Measurements from ENCODE around the gene SNX14. TPM values are rescaled to one million over a fixed set of nuclear protein-coding genes. Genes with fewer than 3 reads are reported as not detected.

The SNX14 gene
- total RNA-seq, 1 experiment from 2014 or later: 96.7 TPM

DNA sequence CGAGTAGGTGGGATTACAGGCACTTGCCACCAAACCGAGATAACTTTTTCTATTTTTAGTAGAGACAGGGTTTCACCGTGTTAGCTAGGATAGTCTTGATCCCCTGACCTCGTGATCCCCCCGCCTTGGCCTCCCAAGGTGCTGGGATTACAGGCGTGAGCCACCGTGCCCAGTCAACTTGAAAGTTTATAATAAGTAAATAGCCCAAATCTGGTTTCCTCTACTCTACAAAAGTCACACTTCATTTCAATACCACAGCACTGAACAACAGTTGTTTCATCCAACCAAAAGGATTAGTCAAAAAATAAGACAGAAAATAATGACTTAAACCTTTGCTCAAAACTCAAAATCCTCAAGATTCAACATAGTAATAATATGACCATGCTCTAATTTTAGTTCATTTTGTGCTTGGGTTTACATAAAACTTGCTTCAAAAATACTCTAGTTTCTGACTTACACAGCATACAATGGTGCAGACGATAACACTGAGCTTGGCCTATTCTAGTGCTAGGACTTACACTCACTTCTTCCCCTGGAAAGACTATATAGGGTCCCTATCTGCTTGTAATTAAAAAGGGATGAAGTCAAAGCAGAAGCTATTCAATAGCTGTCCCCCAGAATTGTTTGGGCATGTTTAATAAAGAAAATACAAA is 87.1 kb downstream of the SNX14 start:
- DNase-seq (ENCODE audit: low read depth in 1 of 2, low spot score in 2 of 2): no peak
- H3K9me3 ChIP-seq (replicated peaks): no peaks in the 10 kb centered on the region
- H3K4me3 ChIP-seq: no peak overlapping the region
- H3K27me3 ChIP-seq (replicated peaks): no peaks in the 10 kb centered on the region
- H3K27ac ChIP-seq: no peak overlapping the region
- peaks cover 10% of the 10 kb centered on the region for H3K4me1 ChIP-seq (replicated peaks)
- peaks cover 33% of the 10 kb centered on the region for H3K36me3 ChIP-seq

DNA sequence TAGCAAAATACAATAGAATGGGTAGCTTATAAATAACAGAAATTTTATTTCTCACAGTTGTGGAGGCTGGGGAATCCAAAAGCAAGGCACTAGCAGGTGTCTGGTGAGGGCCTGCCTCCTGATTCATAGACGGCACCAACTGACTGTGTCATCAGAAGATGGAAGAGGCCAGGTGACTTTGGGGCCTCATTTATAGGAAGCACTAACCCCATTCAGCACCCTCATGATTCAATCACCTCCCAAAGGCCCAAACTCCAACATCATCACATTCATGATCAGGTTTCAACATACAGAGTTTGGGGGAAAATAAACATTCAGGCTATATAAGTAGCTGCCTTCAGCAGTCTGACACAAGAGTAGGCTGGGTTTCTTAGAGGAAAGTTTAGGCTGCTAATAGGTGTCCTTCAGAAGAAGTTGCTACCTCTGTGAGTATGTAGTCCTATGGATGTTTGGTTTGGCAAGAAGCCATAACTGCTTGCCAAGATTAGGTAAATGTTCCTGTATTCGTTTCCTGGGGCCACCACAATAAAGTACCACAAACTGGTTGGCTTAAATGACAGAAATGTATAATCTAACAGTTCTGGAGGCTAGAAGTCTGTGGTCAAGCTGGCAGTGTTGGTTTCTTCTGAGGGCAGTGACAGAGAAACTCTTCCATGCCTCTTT is 94.9 kb downstream of the SNX14 start:
- no peak overlapping the region for H3K27ac ChIP-seq
- H3K9me3 ChIP-seq (replicated peaks): 0 out of 2 replicates have a peak, but pooled peaks cover 3% of the 10 kb centered on the region
- H3K4me3 ChIP-seq: no peak overlapping the region
- no peaks in the 10 kb centered on the region for H3K27me3 ChIP-seq (replicated peaks)
- peaks cover 11% of the 10 kb centered on the region; the same call in 1 of the 2 replicates for H3K36me3 ChIP-seq
- no peak for DNase-seq (ENCODE audit: low read depth in 1 of 2, low spot score in 2 of 2)
- peaks cover 7% of the 10 kb centered on the region for H3K4me1 ChIP-seq (replicated peaks)

DNA sequence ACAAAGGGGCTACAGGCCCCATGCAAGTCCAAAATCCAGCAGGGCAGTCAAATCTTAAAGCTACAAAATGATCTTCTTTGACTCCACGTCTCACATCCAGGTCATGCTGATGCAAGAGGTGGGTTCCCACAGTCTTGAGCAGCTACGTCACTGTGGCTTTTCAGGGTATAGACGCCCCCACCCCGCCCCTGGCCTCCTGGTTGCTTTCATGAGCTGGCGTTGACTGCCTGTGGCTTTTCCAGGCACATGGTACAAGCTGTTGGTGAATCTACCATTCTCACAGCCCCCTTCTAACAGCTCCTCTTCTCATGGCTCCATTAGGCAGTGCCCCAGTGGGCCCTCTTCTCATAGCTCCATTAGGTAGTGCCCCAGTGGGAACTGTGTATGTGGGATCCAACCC is 96.8 kb downstream of the SNX14 start:
- Histone ChIP-seq H3K9me3 (replicated peaks) (0 out of 2 replicates have a peak, but pooled peaks cover 3% of the 10 kb centered on the region), H3K36me3 (peaks cover 9% of the 10 kb centered on the region), H3K4me3 (no peak overlapping the region), H3K27me3 (replicated peaks) (no peaks in the 10 kb centered on the region), H3K27ac (no peak overlapping the region), H3K4me1 (replicated peaks) (no peaks in the 10 kb centered on the region)
- DNase-seq (ENCODE audit: low read depth in 1 of 2, low spot score in 2 of 2): no peak

DNA sequence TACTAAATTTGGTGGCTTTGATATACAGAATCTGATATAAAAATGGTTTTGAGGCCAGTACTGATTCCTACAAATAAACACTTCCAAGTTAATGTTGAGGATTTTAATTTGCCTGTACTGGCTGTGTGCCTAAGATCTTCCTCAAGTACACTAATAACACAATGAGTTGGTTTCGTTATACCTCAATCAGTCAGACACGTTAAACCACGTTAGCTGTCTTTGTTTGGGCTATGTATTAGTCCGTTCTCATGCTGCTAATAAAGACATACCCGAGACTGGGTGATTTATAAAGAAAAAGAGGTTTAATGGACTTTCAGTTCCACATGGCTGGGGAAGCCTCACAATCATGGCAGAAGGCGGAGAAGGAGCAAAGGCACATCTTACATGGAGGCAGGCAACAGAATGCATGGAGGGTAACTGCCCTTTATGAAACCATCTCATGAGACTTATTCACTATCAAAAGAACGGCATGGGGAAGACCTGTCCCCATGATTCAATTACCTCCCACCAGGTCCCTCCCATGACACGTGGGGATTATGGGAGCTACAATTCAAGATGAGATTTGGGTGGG is 97.6 kb downstream of the SNX14 start:
- Histone ChIP-seq H3K27me3 (replicated peaks) (no peaks in the 10 kb centered on the region), H3K4me3 (no peak overlapping the region), H3K36me3 (peaks cover 11% of the 10 kb centered on the region), H3K4me1 (replicated peaks) (no peaks in the 10 kb centered on the region), H3K9me3 (replicated peaks) (0 out of 2 replicates have a peak, but pooled peaks cover 3% of the 10 kb centered on the region), H3K27ac (no peak overlapping the region)
- DNase-seq (ENCODE audit: low read depth in 1 of 2, low spot score in 2 of 2): no peak

DNA sequence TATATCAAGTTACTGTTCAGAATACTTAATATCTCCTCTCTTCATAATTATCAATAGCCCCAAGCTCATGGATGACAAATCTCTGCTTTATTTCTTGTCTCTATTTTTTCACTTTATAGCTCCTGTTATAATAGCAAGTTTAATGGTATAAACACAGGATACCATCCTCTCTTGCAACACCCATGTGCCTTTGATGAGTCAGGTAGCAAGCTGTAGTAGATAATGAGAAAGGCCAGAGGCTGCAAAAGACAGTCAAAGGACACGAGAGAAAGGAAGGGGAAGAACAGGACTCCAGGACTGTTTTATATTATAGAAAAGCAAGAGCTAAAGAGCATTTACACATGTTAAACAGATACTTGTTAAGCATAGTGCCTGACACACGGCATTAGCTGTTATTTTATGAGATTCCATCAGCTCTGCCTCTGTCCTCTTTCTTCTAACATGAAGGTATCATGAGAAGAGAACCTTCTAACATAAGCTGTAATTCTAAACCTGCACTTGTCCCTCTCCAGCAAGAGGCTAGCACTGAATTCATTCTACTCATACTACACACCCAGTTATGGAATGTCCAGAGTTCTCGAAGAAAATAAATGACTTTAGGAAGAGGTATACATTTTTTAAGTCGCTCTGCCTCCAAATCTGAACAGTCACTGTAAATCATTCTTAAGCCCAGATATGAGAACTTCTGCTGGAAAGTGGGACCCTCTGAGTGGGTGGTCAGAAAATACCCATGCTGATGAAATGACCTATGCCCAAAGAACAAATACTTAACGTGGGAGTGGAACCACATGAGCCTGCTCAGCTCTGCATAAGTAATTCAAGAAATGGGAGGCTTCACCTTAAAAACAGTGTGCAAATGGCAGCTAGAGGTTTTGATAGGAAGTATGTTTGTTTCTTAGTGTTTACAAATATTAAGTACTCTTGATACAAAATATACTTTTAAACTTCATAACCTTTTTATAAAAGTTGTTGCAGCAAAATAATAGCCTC is 98.8 kb downstream of the SNX14 start:
- H3K9me3 ChIP-seq (replicated peaks): 0 out of 2 replicates have a peak, but pooled peaks cover 3% of the 10 kb centered on the region
- peaks cover 18% of the 10 kb centered on the region for H3K36me3 ChIP-seq
- H3K27me3 ChIP-seq (replicated peaks): no peaks in the 10 kb centered on the region
- H3K4me1 ChIP-seq (replicated peaks): no peaks in the 10 kb centered on the region
- DNase-seq (ENCODE audit: low read depth in 1 of 2, low spot score in 2 of 2): no peak
- no peak overlapping the region for H3K27ac ChIP-seq
- no peak overlapping the region for H3K4me3 ChIP-seq

DNA sequence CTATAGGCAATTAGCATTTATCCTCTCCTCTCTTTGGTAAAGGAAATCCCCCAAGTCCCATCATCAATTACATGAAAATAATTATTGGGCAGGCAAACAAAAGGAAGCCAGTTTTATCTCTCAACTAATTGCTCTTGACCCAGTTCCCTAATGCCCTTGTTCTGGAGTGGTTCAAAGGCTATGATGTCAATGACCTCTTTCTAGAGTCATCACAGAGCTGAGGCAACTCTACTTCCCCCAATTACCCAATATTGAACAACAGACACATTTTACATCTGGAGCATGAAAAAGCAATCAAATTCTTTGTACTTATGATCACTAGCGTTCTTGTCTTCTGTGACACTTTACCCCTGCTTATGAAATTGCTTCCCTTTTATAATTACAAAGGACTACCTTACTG is 100.3 kb downstream of the SNX14 start:
- no peaks in the 10 kb centered on the region for H3K4me1 ChIP-seq (replicated peaks)
- no peak overlapping the region for H3K4me3 ChIP-seq
- H3K27me3 ChIP-seq (replicated peaks): no peaks in the 10 kb centered on the region
- H3K9me3 ChIP-seq (replicated peaks): 0 out of 2 replicates have a peak, but pooled peaks cover 3% of the 10 kb centered on the region
- DNase-seq (ENCODE audit: low read depth in 1 of 2, low spot score in 2 of 2): no peak
- H3K36me3 ChIP-seq: peaks cover 22% of the 10 kb centered on the region
- H3K27ac ChIP-seq: no peak overlapping the region

DNA sequence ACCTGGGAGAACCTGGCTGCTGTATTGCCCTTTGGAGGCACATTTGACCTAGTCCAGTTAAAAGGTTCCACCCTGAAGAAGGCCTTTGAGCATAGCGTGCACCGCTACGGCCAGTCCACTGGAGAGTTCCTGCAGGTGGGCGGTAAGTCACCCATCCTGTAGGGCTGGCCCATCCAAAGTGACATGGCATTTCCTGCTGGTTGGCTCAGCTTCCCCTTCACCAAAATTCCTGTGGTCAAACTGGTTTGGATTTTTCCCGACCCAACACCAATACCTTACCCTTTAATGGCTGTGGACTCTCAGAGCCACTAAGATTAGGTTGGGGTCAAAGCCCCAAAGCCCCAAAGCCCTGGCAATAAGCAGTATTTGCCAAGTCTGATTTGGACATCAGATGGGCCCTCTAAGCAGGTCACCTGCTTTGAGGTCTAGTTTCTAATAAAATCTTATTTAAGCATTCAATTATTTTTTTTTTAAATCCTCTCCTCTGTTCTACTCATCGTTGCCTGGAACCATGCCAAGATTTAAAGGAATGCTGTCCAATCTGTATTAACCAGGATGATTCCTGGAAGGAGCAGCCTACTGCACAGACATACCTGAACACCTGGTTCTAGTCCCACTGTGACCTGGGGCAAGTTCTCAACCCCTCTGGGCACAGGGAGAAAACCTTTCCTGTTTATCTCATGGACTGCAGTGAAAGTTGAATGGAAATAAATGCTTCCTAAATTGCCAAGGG is 103.0 kb downstream of the SNX14 start:
- no peak for DNase-seq (ENCODE audit: low read depth in 1 of 2, low spot score in 2 of 2)
- Histone ChIP-seq H3K27ac (no peak overlapping the region), H3K36me3 (peaks cover 28% of the 10 kb centered on the region)

DNA sequence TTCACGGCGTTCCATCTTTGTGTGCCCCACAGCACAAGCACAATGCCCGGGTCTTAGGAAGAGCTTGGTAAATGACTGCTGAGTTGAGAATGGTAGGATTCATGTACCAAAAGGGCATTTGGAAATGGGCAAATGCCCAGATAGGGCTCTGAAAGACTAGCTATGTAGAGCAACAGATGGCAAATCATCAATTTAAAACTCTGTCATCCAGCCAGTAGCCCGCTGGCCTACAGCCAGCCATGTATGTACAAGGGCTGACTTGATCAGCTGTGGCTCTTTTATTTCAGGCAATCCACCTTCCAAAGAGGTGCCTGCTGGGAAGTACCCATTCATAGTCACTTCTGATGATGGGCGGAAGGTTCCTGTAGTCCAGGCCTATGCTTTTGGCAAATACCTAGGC is 108.7 kb downstream of the SNX14 start:
- H3K27ac ChIP-seq: no peak overlapping the region
- H3K36me3 ChIP-seq: peaks cover 22% of the 10 kb centered on the region
- DNase-seq (ENCODE audit: low read depth in 1 of 2, low spot score in 2 of 2): no peak

More for the DNA sequence above, 103.0 kb downstream of the SNX14 start:
- Histone ChIP-seq H3K4me1 (replicated peaks) (no peaks in the 10 kb centered on the region), H3K9me3 (replicated peaks) (no peaks in the 10 kb centered on the region), H3K27me3 (replicated peaks) (no peaks in the 10 kb centered on the region), H3K4me3 (no peak overlapping the region)

DNA sequence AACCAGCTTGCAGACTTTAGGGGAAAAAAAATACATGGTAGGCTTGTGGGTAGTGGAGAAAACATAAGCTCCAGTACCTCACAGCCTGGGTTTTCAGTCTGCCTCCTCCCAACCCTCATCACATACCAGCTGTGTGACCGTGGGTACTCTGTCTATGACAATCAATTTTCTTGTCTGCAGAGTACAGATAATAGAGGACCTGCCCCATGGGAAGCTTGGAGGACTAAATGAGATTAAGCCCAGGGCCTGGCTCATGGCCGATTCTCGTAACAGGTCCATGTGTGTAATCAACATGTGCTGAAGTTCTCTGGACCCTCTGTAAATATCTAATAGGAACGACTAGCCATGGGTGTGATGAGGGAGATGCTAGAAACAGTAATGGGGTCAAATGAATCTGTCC is 109.8 kb downstream of the SNX14 start:
- DNase-seq (ENCODE audit: low read depth in 1 of 2, low spot score in 2 of 2): no peak
- Histone ChIP-seq H3K9me3 (replicated peaks) (no peaks in the 10 kb centered on the region), H3K27ac (no peak overlapping the region), H3K36me3 (peaks cover 17% of the 10 kb centered on the region), H3K4me1 (replicated peaks) (peaks cover 7% of the 10 kb centered on the region), H3K27me3 (replicated peaks) (no peaks in the 10 kb centered on the region), H3K4me3 (no peak overlapping the region)

More for the DNA sequence above, 108.7 kb downstream of the SNX14 start:
- H3K9me3 ChIP-seq (replicated peaks): no peaks in the 10 kb centered on the region
- peaks cover 7% of the 10 kb centered on the region for H3K4me1 ChIP-seq (replicated peaks)
- no peak overlapping the region for H3K4me3 ChIP-seq
- no peaks in the 10 kb centered on the region for H3K27me3 ChIP-seq (replicated peaks)

DNA sequence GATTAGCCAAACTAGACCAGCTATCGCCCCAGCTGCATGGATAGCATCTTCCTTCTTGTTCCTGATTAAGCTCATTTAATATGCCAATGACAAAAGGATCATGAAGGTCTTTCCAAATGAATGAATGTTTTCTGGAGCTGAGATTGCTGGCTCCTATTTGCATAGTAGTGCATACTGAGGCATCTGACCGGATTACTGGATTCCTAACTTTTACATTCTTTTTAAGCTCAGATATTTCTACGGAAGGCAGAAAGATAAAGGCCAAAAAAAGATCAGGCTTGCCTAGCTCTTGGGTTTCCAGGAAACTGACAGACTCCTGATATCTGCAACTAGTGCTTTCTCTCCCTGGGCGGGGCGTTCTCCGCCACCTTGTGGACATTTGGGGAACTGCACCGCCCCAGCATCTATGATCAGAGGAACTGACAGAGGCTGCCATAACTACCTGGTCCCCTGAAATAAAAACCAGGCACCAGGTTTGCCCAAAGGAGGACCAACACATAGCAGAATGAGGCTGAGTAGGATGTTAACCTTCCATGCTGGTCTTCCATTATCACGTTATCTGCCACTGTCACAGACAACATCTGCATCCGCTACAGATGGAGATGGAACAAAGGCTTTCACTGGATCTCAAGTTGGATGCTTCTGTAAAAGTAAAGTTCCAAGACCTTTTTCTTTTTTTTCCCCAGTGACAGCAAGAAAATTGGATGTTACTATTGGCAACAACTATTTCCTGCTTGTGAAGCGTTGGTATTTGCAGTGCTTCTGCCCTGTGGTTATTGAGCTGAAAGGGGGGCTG is 110.6 kb downstream of the SNX14 start:
- H3K4me3 ChIP-seq: no peak overlapping the region
- peaks cover 7% of the 10 kb centered on the region for H3K4me1 ChIP-seq (replicated peaks)
- peaks cover 16% of the 10 kb centered on the region for H3K36me3 ChIP-seq
- DNase-seq (ENCODE audit: low read depth in 1 of 2, low spot score in 2 of 2): peak; percentile 78 to 80
- no peaks in the 10 kb centered on the region for H3K27me3 ChIP-seq (replicated peaks)
- no peaks in the 10 kb centered on the region for H3K9me3 ChIP-seq (replicated peaks)
- H3K27ac ChIP-seq: no peak overlapping the region

DNA sequence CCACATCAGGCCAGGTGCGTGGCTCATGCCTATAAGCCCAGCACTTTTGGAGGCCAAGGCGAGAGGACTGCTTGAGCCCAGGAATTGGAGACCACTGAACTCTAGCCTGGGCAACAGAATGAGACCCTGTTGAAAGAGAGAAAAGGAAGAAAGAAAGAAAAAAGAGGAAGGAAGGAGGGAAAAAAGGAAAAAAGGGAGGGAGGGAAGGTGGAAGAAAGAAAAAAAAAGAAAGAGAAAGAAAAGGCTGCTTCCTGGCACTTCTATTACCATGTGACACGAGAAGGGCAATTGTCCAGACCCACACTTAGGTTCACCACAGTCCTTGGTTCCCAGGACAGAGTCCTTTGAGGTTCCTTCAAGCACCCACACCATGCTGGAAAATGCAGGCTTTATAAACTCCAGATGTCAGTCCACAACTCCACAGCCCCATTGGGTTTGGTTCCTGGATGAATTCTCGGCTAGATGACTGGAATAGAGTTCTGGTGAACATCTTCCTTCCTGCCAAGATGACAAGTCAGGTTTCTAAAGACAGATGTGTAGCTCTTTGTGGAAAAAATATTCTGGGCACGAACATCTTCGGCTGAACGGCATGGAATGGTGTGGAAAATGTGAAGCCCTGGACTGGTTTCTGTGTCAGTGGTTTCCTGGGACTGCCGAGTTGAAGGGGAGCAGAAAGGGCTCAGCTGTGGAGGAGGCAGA is 111.3 kb downstream of the SNX14 start:
- no peak for DNase-seq (ENCODE audit: low read depth in 1 of 2, low spot score in 2 of 2)
- Histone ChIP-seq H3K4me3 (no peak overlapping the region), H3K27me3 (replicated peaks) (no peaks in the 10 kb centered on the region), H3K4me1 (replicated peaks) (peaks cover 7% of the 10 kb centered on the region), H3K27ac (no peak overlapping the region), H3K36me3 (peaks cover 14% of the 10 kb centered on the region), H3K9me3 (replicated peaks) (no peaks in the 10 kb centered on the region)

DNA sequence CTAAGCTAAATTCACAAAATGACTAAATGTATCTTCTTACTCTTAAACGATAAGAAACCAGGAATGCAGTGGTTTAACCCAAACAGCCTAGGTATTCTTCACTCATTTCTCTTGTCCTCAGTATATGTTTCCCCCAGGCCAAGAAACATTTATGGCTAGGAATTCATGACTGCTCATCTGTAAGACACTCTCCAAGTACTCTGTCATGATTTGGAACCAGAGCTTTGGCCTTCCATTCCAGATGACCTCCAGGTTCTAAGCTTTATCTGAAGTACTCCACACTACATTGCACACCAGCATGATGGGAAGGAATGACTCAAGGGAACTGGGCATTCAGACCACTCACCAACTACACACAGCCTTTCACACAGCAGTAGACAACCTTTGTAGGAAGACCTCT is 114.5 kb downstream of the SNX14 start:
- no peak for DNase-seq (ENCODE audit: low read depth in 1 of 2, low spot score in 2 of 2)
- no peak overlapping the region for H3K4me3 ChIP-seq
- peaks cover 7% of the 10 kb centered on the region for H3K4me1 ChIP-seq (replicated peaks)
- no peak overlapping the region for H3K27ac ChIP-seq
- peaks cover 26% of the 10 kb centered on the region for H3K36me3 ChIP-seq
- no peaks in the 10 kb centered on the region for H3K27me3 ChIP-seq (replicated peaks)
- no peaks in the 10 kb centered on the region for H3K9me3 ChIP-seq (replicated peaks)
